HepG2 (cell line): Measurements from ENCODE around the gene SATB1. TPM values are rescaled to one million over a fixed set of nuclear protein-coding genes. Genes with fewer than 3 reads are reported as not detected.

Source experiments
- ATAC-seq: fragments of 200-7000 bp; cut with Tn5 transposase; 3 replicates; pipeline ENCODE4 v1.9.1; 2020; ENCODE audit warnings: mild to moderate bottlenecking, moderate library complexity
- BruUV-seq: library from RNA; stranded (reverse); fragments of 400-500 nt; replicated peaks from 2 replicates; lab custom pipeline; 2021; lab: Mats Ljungman, UMichigan
- CTCF ChIA-PET: fragments of 300-600 bp; formaldehyde crosslinking; extraction: SDS; loops from one replicate; lab custom pipeline; 2021; ENCODE audit warnings: low total read pairs, inconsistent platforms, low intra/inter-chr PET ratio; lab: Yijun Ruan, JAX
- POLR2A ChIA-PET: fragments of 350-600 bp; sonication (Branson Sonifier 250); formaldehyde crosslinking; loops from one replicate; lab custom pipeline; 2020; ENCODE audit warnings: antibody characterized with exemption, inconsistent platforms; lab: Yijun Ruan, JAX
- DNase-seq: peaks from one replicate; pipeline ENCODE4 v3.0.0-alpha.2; 2015; ENCODE audit warnings: low spot score
- FAIRE-seq: peaks from 3 replicates; lab custom pipeline; 2011; peaks lifted over from hg19 to GRCh38; lab: Jason Lieb, UNC
- H2AFZ ChIP-seq: one replicate; pipeline ENCODE4 v1.6.1; 2011; ENCODE audit warnings: low read length, inconsistent platforms
- H3K27ac ChIP-seq: fragments of 300-600 bp; 3 replicates; pipeline ENCODE4 v1.8.0; 2011; ENCODE audit warnings: mixed run types, mild to moderate bottlenecking, mixed read lengths, low read length, inconsistent platforms; ENCODE audit not compliant: insufficient read depth; ENCODE audit errors: extremely low read length
- H3K27me3 ChIP-seq, 2 experiments: fragments of 200-600 bp in 1 of 2; 2 replicates in 1 of 2; 3 replicates in 1 of 2; pipeline versions ENCODE4 v1.6.0 to v1.8.0; 2011; ENCODE audit warnings: low read length in 2 of 2, mild to moderate bottlenecking in 2 of 2, moderate library complexity in 2 of 2, inconsistent platforms in 1 of 2; ENCODE audit not compliant: insufficient read depth in 2 of 2, control insufficient read depth in 1 of 2
- H3K36me3 ChIP-seq, 2 experiments: fragments of 200-600 bp in 1 of 2; replicated peaks in 1 of 2; 2 replicates in 1 of 2; 3 replicates in 1 of 2; pipeline versions ENCODE4 v1.5.1 to v1.8.0; 2011; ENCODE audit warnings: low read length in 2 of 2, inconsistent platforms in 1 of 2; ENCODE audit not compliant: insufficient read depth in 2 of 2, control insufficient read depth in 1 of 2
- H3K4me1 ChIP-seq: 2 replicates; pipeline ENCODE4 v1.5.1; 2012; ENCODE audit warnings: low read length, inconsistent platforms; ENCODE audit not compliant: insufficient read depth
- H3K4me2 ChIP-seq: 2 replicates; pipeline ENCODE4 v1.6.0; 2011; ENCODE audit warnings: low read depth, low read length, inconsistent platforms
- H3K4me3 ChIP-seq, 3 experiments: fragments of 200-600 bp in 1 of 3; sonication (generic), shearing (Covaris generic) in 1 of 3; replicated peaks in 1 of 3; 2 replicates each; pipeline ENCODE4 v1.5.1; 2011 to 2016; ENCODE audit warnings: low read length in 3 of 3, inconsistent platforms in 2 of 3, low read depth in 2 of 3, mild to moderate bottlenecking in 2 of 3, control low read depth in 1 of 3, mixed read lengths in 1 of 3; ENCODE audit not compliant: insufficient read depth in 1 of 3
- H3K79me2 ChIP-seq: one replicate; pipeline ENCODE4 v1.6.1; 2011; ENCODE audit warnings: low read length, inconsistent platforms; ENCODE audit not compliant: insufficient read depth
- H3K9ac ChIP-seq: 2 replicates; pipeline ENCODE4 v1.6.0; 2011; ENCODE audit warnings: mild to moderate bottlenecking, low read depth, low read length, inconsistent platforms; ENCODE audit not compliant: insufficient read depth
- H3K9me3 ChIP-seq: 2 replicates; pipeline ENCODE4 v1.5.1; 2012; ENCODE audit warnings: mild to moderate bottlenecking, low read length
- H4K20me1 ChIP-seq: 2 replicates; pipeline ENCODE4 v1.6.0; 2011; ENCODE audit warnings: inconsistent platforms, mild to moderate bottlenecking, low read length, moderate library complexity; ENCODE audit not compliant: insufficient read depth
- CBX2 ChIP-seq, 2 experiments: fragments of 200-600 bp in 1 of 2; sonication (generic); formaldehyde crosslinking in 1 of 2; IDR thresholded peaks; 2 replicates each; pipeline versions ENCODE4 v1.7.0 to v1.8.1; 2018 to 2022; ENCODE audit warnings: low read depth in 2 of 2, low read length in 1 of 2, mild to moderate bottlenecking in 1 of 2, missing genetic modification reagents in 1 of 2
- IRF2 ChIP-seq: IDR thresholded peaks from 2 replicates; pipeline ENCODE4 v1.6.1; 2018; ENCODE audit warnings: missing genetic modification reagents, missing compliant biosample characterization
- MAFG ChIP-seq: sonication (generic); formaldehyde crosslinking; IDR thresholded peaks from 2 replicates; pipeline ENCODE4 v1.5.1; 2020; ENCODE audit warnings: mild to moderate bottlenecking, missing genetic modification reagents
- ZBTB42 ChIP-seq: sonication (generic); formaldehyde crosslinking; IDR thresholded peaks from 2 replicates; pipeline ENCODE4 v1.5.0; 2020; ENCODE audit warnings: mild to moderate bottlenecking, missing genetic modification reagents
- ZFY ChIP-seq: sonication (generic); formaldehyde crosslinking; IDR thresholded peaks from 2 replicates; pipeline ENCODE4 v1.4.0; 2020; ENCODE audit warnings: missing genetic modification reagents
- ZNF34 ChIP-seq: sonication (generic); formaldehyde crosslinking; IDR thresholded peaks from 2 replicates; pipeline ENCODE4 v1.4.0; 2020; ENCODE audit warnings: mild to moderate bottlenecking, missing genetic modification reagents, borderline replicate concordance
- ZNF382 ChIP-seq: sonication (generic); formaldehyde crosslinking; IDR thresholded peaks from 2 replicates; pipeline ENCODE4 v1.5.0; 2020; ENCODE audit warnings: missing genetic modification reagents, mild to moderate bottlenecking, borderline replicate concordance
- ZNF441 ChIP-seq: sonication (generic); formaldehyde crosslinking; IDR thresholded peaks from 2 replicates; pipeline ENCODE4 v1.7.0; 2021; ENCODE audit warnings: missing genetic modification reagents, borderline replicate concordance
- WGBS: methylation state at CpG from one replicate; pipeline ENCODE4 v1.1.6; 2017; ENCODE audit warnings: low lambda C conversion rate; 5-methylcytosine and 5-hydroxymethylcytosine counted together
- in situ Hi-C: cut with HindIII; loops from 2 replicates; pipeline ENCODE4 v1.10.0; 2017; ENCODE audit warnings: low pct_unique_long_range_greater_than_20kb; ENCODE audit not compliant: extremely low pct_ligation_motif_present
- intact Hi-C: fragments of 100-400 bp; cut with micrococcal nuclease; formaldehyde crosslinking; loops from one replicate; pipeline ENCODE4 v1.10.0; 2022; ENCODE audit not compliant: unreplicated experiment
- polyA plus RNA-seq, 8 experiments: library from polyadenylated mRNA; depleted of rRNA in 3 of 8; stranded (reverse) in 7 of 8; unstranded in 1 of 8; fragments of >200 nt; fragmentation: Illumina TruSeq in 4 of 8; extraction: Trizol in 4 of 8; gene quantifications; 2 replicates each; pipeline versions ENCODE4 v1.2.1 to v1.2.3, GENCODE V29; 2011 to 2016; ENCODE audit warnings: low read depth in 4 of 8, missing spikeins in 1 of 8, mixed read lengths in 1 of 8; ENCODE audit not compliant: insufficient read depth in 1 of 8
- total RNA-seq, 5 experiments: library from RNA; depleted of rRNA; stranded (reverse); fragments of >200 nt; fragmentation: Illumina TruSeq; extraction: Trizol; gene quantifications; 2 replicates each; pipeline ENCODE4 v1.2.3, GENCODE V29; 2016; ENCODE audit warnings: low read depth in 1 of 5
- TF ChIP-seq, protein P1 (sequence below): sonication (generic); formaldehyde crosslinking; conservative IDR thresholded peaks from 2 replicates; pipeline ENCODE4 v1.4.0; 2020; ENCODE audit warnings: missing genetic modification reagents
- TF ChIP-seq, protein P2 (sequence below): sonication (generic); formaldehyde crosslinking; IDR thresholded peaks from 2 replicates; pipeline ENCODE4 v1.8.0; 2022; ENCODE audit warnings: low read depth, missing genetic modification reagents
- TF ChIP-seq, protein P3 (sequence below): sonication (generic); formaldehyde crosslinking; conservative IDR thresholded peaks from 2 replicates; pipeline ENCODE4 v1.4.0; 2020; ENCODE audit warnings: missing genetic modification reagents
- TF ChIP-seq, protein P4 (sequence below): sonication (generic); formaldehyde crosslinking; IDR thresholded peaks from 2 replicates; pipeline ENCODE4 v1.5.1; 2020; ENCODE audit warnings: mild to moderate bottlenecking, missing genetic modification reagents, borderline replicate concordance

Gene SATB1
- total and polyA plus RNA-seq, 2 of the 13 experiments (the other 11 are each of a cell fraction or from before 2014, with no cell fraction given), result 0.03 TPM; not detected in 1

DNA sequence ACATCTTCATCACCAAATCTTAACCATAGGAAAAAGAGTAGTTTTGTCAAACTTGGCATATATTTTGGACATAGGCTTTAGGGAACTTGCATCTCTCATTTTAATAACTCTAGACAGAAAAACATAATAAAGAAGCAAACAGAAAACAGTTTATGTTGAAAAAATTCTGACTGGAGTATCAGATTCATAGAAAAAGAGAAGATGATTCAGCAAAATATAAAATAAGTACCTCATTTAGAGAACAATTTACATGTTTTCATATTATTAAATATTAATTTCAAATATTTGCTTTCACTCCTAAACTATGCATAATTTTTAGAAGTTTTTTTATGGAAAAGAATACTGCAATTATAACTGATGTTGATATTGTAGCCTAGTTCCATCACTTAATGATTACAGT, 12.5 kb downstream of the SATB1 start:
- no peak for FAIRE-seq
- TF ChIP-seq, protein P1, sequence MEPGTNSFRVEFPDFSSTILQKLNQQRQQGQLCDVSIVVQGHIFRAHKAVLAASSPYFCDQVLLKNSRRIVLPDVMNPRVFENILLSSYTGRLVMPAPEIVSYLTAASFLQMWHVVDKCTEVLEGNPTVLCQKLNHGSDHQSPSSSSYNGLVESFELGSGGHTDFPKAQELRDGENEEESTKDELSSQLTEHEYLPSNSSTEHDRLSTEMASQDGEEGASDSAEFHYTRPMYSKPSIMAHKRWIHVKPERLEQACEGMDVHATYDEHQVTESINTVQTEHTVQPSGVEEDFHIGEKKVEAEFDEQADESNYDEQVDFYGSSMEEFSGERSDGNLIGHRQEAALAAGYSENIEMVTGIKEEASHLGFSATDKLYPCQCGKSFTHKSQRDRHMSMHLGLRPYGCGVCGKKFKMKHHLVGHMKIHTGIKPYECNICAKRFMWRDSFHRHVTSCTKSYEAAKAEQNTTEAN (CRISPR knock-in tag), result no peak
- TF ChIP-seq, protein P2, sequence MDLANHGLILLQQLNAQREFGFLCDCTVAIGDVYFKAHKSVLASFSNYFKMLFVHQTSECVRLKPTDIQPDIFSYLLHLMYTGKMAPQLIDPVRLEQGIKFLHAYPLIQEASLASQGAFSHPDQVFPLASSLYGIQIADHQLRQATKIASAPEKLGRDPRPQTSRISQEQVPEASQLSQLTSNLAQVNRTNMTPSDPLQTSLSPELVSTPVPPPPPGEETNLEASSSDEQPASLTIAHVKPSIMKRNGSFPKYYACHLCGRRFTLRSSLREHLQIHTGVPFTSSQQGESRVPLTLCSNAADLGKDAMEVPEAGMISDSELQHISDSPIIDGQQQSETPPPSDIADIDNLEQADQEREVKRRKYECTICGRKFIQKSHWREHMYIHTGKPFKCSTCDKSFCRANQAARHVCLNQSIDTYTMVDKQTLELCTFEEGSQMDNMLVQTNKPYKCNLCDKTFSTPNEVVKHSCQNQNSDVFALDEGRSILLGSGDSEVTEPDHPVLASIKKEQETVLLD, result no peak
- TF ChIP-seq ZFY (no peak), ZNF382 (CRISPR knock-in tag) (no peak)
- H4K20me1 ChIP-seq, result no peaks in the 10 kb centered on the region

DNA sequence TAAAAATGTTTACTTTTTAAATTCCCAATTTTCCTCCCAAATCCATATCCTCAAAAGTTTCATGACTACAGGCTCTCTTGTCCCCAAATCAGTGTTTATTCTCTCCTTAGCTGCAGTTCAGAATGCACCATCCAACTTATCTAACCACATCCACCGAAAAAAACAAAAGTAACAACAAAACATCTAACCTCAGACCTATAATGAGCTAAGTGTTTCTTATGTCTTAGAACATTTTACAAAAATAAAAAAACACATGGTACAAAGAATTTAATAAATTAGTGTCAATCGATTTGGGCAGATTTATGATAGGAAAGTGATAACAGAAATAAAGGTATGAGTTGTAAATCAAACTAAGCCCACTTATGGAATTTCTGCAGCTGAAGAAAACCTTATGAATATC, 13.6 kb downstream of the SATB1 start:
- FAIRE-seq, result no peak
- H3K4me3 ChIP-seq, result no peak overlapping the region
- no peak for DNase-seq
- no peak overlapping the region for H3K27ac ChIP-seq
- CTCF ChIA-PET, result no interaction called here
- H3K36me3 ChIP-seq, result no peaks in the 10 kb centered on the region
- POLR2A ChIA-PET, result no interaction called here
- in situ Hi-C loops (no loop called here), intact Hi-C loops (no loop called here)
- 4% methylated on average over 2 of the region's 2 CpGs for WGBS
- no peaks in the 10 kb centered on the region for H3K4me1 ChIP-seq
- H4K20me1 ChIP-seq, result no peaks in the 10 kb centered on the region
- ATAC-seq, result no peak
- no peak overlapping the region for H2AFZ ChIP-seq
- no peak overlapping the region for H3K9ac ChIP-seq
- BruUV-seq, result no TSS peak
- 0 out of 5 replicates have a peak, but pooled peaks cover 0 to 3% of the 10 kb centered on the region in 2 experiments for H3K27me3 ChIP-seq
- no peaks in the 10 kb centered on the region for H3K9me3 ChIP-seq
- no peaks in the 10 kb centered on the region for H3K79me2 ChIP-seq
- no peak overlapping the region for H3K4me2 ChIP-seq
- TF ChIP-seq CBX2 (IDR thresholded peaks at IDR 0.05; ENCODE audit: low read depth, low read length) (no peak), CBX2 (CRISPR knock-in tag; IDR thresholded peaks at IDR 0.05; ENCODE audit: low read depth) (no peak), ZNF34 (no peak), IRF2 (CRISPR knock-in tag) (no peak), MAFG (CRISPR knock-in tag) (no peak), ZBTB42 (CRISPR knock-in tag) (no peak), ZNF441 (CRISPR knock-in tag) (no peak)
- TF ChIP-seq, protein P3, sequence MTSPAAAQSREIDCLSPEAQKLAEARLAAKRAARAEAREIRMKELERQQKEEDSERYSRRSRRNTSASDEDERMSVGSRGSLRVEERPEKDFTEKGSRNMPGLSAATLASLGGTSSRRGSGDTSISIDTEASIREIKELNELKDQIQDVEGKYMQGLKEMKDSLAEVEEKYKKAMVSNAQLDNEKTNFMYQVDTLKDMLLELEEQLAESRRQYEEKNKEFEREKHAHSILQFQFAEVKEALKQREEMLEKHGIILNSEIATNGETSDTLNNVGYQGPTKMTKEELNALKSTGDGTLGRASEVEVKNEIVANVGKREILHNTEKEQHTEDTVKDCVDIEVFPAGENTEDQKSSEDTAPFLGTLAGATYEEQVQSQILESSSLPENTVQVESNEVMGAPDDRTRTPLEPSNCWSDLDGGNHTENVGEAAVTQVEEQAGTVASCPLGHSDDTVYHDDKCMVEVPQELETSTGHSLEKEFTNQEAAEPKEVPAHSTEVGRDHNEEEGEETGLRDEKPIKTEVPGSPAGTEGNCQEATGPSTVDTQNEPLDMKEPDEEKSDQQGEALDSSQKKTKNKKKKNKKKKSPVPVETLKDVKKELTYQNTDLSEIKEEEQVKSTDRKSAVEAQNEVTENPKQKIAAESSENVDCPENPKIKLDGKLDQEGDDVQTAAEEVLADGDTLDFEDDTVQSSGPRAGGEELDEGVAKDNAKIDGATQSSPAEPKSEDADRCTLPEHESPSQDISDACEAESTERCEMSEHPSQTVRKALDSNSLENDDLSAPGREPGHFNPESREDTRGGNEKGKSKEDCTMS, result no peak
- TF ChIP-seq, protein P4, sequence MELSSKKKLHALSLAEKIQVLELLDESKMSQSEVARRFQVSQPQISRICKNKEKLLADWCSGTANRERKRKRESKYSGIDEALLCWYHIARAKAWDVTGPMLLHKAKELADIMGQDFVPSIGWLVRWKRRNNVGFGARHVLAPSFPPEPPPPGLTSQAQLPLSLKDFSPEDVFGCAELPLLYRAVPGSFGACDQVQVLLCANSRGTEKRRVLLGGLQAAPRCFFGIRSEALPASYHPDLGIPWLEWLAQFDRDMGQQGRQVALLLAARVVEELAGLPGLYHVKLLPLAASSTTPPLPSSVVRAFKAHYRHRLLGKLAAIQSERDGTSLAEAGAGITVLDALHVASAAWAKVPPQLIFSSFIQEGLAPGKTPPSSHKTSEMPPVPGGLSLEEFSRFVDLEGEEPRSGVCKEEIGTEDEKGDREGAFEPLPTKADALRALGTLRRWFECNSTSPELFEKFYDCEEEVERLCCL, result no peak

More for the DNA sequence above, 12.5 kb downstream of the SATB1 start:
- no TSS peak for BruUV-seq
- ChIA-PET POLR2A (no interaction called here), CTCF (no interaction called here)
- Histone ChIP-seq H3K9me3 (no peaks in the 10 kb centered on the region), H3K79me2 (no peaks in the 10 kb centered on the region), H3K4me2 (no peak overlapping the region), H3K27me3 (peaks cover 0 to 6% of the 10 kb centered on the region in 2 experiments; a peak in 1 of 5 replicates), H3K27ac (no peak overlapping the region), H3K4me3 (no peak overlapping the region), H3K36me3 (no peaks in the 10 kb centered on the region), H3K4me1 (no peaks in the 10 kb centered on the region), H3K9ac (no peak overlapping the region), H2AFZ (no peak overlapping the region)
- no peak for ATAC-seq
- DNase-seq, result no peak
- intact Hi-C loops, result no loop called here
- in situ Hi-C loops, result no loop called here
